SK-N-SH (cell line): ENCODE data around the gene AKIP1. TPM values are rescaled to one million over a fixed set of nuclear protein-coding genes. Genes with fewer than 3 reads are reported as not detected.
"Not testable (repeated sequence)": the region's sequence is repeated elsewhere in the genome, so short reads cannot be mapped to it uniquely, and the experiment has no call there.

ENCODE experiments used
- CTCF ChIA-PET: fragments of 300-600, 350-600 bp; formaldehyde crosslinking; extraction: SDS; loops from one replicate; lab custom pipeline; 2021; lab: Yijun Ruan, JAX
- POLR2A ChIA-PET: fragments of 350-600 bp; sonication (Branson Sonifier 250); formaldehyde crosslinking; extraction: SDS; loops from one replicate; lab custom pipeline; 2020; ENCODE audit warnings: antibody characterized with exemption, inconsistent platforms; lab: Yijun Ruan, JAX
- DNase-seq: peaks from one replicate; pipeline ENCODE4 v3.0.0; 2012
- H2AFZ ChIP-seq: fragments of 200-600 bp; sonication (generic); 2 replicates; pipeline ENCODE4 v1.8.1; 2016; ENCODE audit warnings: antibody characterized with exemption, mild to moderate bottlenecking, low read depth
- H3F3A ChIP-seq: fragments of 200-600 bp; sonication (generic); replicated peaks from 2 replicates; pipeline ENCODE3; 2016; ENCODE audit warnings: antibody characterized with exemption, mild to moderate bottlenecking; ENCODE audit not compliant: insufficient read depth
- H3K27ac ChIP-seq, 2 experiments: fragments of 200-500 bp in 1 of 2; fragments of 200-600 bp in 1 of 2; sonication (Bioruptor generic) in 1 of 2; sonication (generic), shearing (Covaris generic) in 1 of 2; 2 replicates each; pipeline versions ENCODE4 v1.5.1 to v1.6.1; 2014 to 2016; ENCODE audit warnings: low read depth in 2 of 2, inconsistent platforms in 1 of 2, low read length in 1 of 2, mild to moderate bottlenecking in 1 of 2, mixed read lengths in 1 of 2
- H3K27me3 ChIP-seq: fragments of 200-600 bp; sonication (generic), shearing (Covaris generic); 2 replicates; pipeline ENCODE4 v1.6.1; 2016; ENCODE audit warnings: mixed run types; ENCODE audit not compliant: insufficient read depth
- H3K36me3 ChIP-seq, 2 experiments: fragments of 200-500 bp in 1 of 2; fragments of 200-600 bp in 1 of 2; sonication (Bioruptor generic) in 1 of 2; sonication (generic) in 1 of 2; replicated peaks in 1 of 2; 2 replicates each; pipeline versions ENCODE3 to v1.5.1; 2014 to 2016; ENCODE audit warnings: low read length in 1 of 2, mild to moderate bottlenecking in 1 of 2; ENCODE audit not compliant: insufficient read depth in 2 of 2, control insufficient read depth in 1 of 2
- H3K4me1 ChIP-seq, 2 experiments: fragments of 200-500 bp in 1 of 2; fragments of 200-600 bp in 1 of 2; sonication (Bioruptor generic) in 1 of 2; sonication (generic), shearing (Covaris generic) in 1 of 2; 2 replicates each; pipeline versions ENCODE4 v1.5.1 to v1.6.1; 2014 to 2016; ENCODE audit warnings: low read depth in 1 of 2, low read length in 1 of 2, mixed run types in 1 of 2; ENCODE audit not compliant: insufficient read depth in 2 of 2, control insufficient read depth in 1 of 2
- H3K4me2 ChIP-seq: fragments of 200-600 bp; sonication (generic), shearing (Covaris generic); 2 replicates; pipeline ENCODE4 v1.6.1; 2017; ENCODE audit warnings: mixed run types
- H3K4me3 ChIP-seq, 2 experiments: fragments of 200-500 bp in 1 of 2; fragments of 200-600 bp in 1 of 2; sonication (Bioruptor generic) in 1 of 2; sonication (generic), shearing (Covaris generic) in 1 of 2; 2 replicates each; pipeline versions ENCODE4 v1.5.1 to v1.8.1; 2014 to 2016; ENCODE audit warnings: low read depth in 2 of 2, inconsistent platforms in 1 of 2, low read length in 1 of 2, mild to moderate bottlenecking in 1 of 2, mixed read lengths in 1 of 2, moderate library complexity in 1 of 2
- H3K79me2 ChIP-seq: fragments of 200-600 bp; sonication (generic); 2 replicates; pipeline ENCODE4 v1.8.1; 2017; ENCODE audit warnings: mild to moderate bottlenecking; ENCODE audit not compliant: insufficient read depth
- H3K9ac ChIP-seq: fragments of 200-600 bp; sonication (generic); 2 replicates; pipeline ENCODE4 v1.6.1; 2017; ENCODE audit warnings: mixed run types
- H3K9me2 ChIP-seq: fragments of 200-600 bp; sonication (generic); 2 replicates; pipeline ENCODE4 v1.6.1; 2017; ENCODE audit warnings: mixed run types
- H3K9me3 ChIP-seq: fragments of 200-600 bp; sonication (generic); 2 replicates; pipeline ENCODE4 v1.6.1; 2017; ENCODE audit warnings: mixed run types, mild to moderate bottlenecking, moderate library complexity
- H4K20me1 ChIP-seq: fragments of 200-600 bp; sonication (generic); 2 replicates; pipeline ENCODE4 v1.6.1; 2017; ENCODE audit warnings: mild to moderate bottlenecking, mixed run types; ENCODE audit not compliant: insufficient read depth
- ELF1 ChIP-seq: IDR thresholded peaks from 2 replicates; pipeline ENCODE4 v1.4.0; 2012
- EZH2phosphoT487 ChIP-seq: fragments of 200-600 bp; sonication (generic); IDR thresholded peaks from 2 replicates; pipeline ENCODE4 v1.6.1; 2017; ENCODE audit warnings: low read depth, mixed run types, mild to moderate bottlenecking, antibody characterized with exemption, moderate library complexity, borderline replicate concordance
- FOXJ3 ChIP-seq: sonication (generic); formaldehyde crosslinking; IDR thresholded peaks from 2 replicates; pipeline ENCODE4 v1.5.1; 2020; ENCODE audit warnings: mild to moderate bottlenecking, missing genetic modification reagents
- GATA2 ChIP-seq: sonication (generic); formaldehyde crosslinking; IDR thresholded peaks from 2 replicates; pipeline ENCODE4 v1.5.0; 2020; ENCODE audit warnings: mild to moderate bottlenecking, missing genetic modification reagents
- JUND ChIP-seq: IDR thresholded peaks from 2 replicates; pipeline ENCODE4 v1.4.0; 2012
- MAX ChIP-seq: IDR thresholded peaks from 2 replicates; pipeline ENCODE4 v1.4.0; 2012; ENCODE audit warnings: low read depth
- MEF2A ChIP-seq: IDR thresholded peaks from 2 replicates; pipeline ENCODE4 v1.4.0; 2012; ENCODE audit warnings: low read depth, borderline replicate concordance
- NFIC ChIP-seq: IDR thresholded peaks from 2 replicates; pipeline ENCODE4 v1.4.0; 2012; ENCODE audit warnings: borderline replicate concordance
- REST ChIP-seq: IDR thresholded peaks from 2 replicates; pipeline ENCODE4 v1.6.1; 2012; ENCODE audit warnings: mild to moderate bottlenecking, low read depth, low read length, moderate library complexity
- RFX5 ChIP-seq: IDR thresholded peaks from 2 replicates; pipeline ENCODE4 v1.6.1; 2012; ENCODE audit warnings: mild to moderate bottlenecking, improper control_type of control experiment, low read length
- SIN3A ChIP-seq: IDR thresholded peaks from 2 replicates; pipeline ENCODE4 v1.6.1; 2012; ENCODE audit warnings: low read depth, mild to moderate bottlenecking, low read length, moderate library complexity, borderline replicate concordance
- USF2 ChIP-seq: fragments of 150-350 bp; IDR thresholded peaks from 2 replicates; pipeline ENCODE4 v1.6.1; 2017; ENCODE audit warnings: antibody characterized with exemption, low read length, low read depth, borderline replicate concordance
- WGBS: methylation state at CpG from one replicate; pipeline ENCODE4 v1.1.6; 2017; ENCODE audit warnings: low lambda C conversion rate; 5-methylcytosine and 5-hydroxymethylcytosine counted together
- polyA plus RNA-seq, 3 experiments: library from polyadenylated mRNA; depleted of rRNA; stranded (reverse); fragments of >200 nt; gene quantifications; 2 replicates each; pipeline ENCODE4 v1.2.3, GENCODE V29; 2012
- TF ChIP-seq, protein P1 (sequence below): fragments of 150-350 bp; IDR thresholded peaks from 2 replicates; pipeline ENCODE4 v1.6.1; 2016; ENCODE audit warnings: mild to moderate bottlenecking, low read depth, low read length
- TF ChIP-seq, protein P2 (sequence below): fragments of 200-600 bp; sonication (generic); IDR thresholded peaks from 2 replicates; pipeline ENCODE4 v1.6.1; 2017; ENCODE audit warnings: antibody characterized with exemption, mild to moderate bottlenecking, moderate library complexity
- TF ChIP-seq, protein P3 (sequence below): IDR thresholded peaks from 2 replicates; pipeline ENCODE4 v1.4.0; 2012; ENCODE audit warnings: low read depth, borderline replicate concordance

Gene AKIP1
- polyA plus RNA-seq, 1 of the 3 experiments (the other 2 are of a cell fraction) = 47.9 TPM

GRCh38 chr11:8891185-8891584 lies 19.8 kb upstream of the AKIP1 start:
- 46% methylated on average over 2 of the region's 2 CpGs for WGBS
- H3K27me3 ChIP-seq, DNase-seq, H3K36me3 ChIP-seq, H3F3A ChIP-seq, H3K79me2 ChIP-seq, H2AFZ ChIP-seq, H4K20me1 ChIP-seq, H3K9ac ChIP-seq, H3K4me3 ChIP-seq, H3K9me3 ChIP-seq, CTCF ChIA-PET, H3K9me2 ChIP-seq, POLR2A ChIA-PET, H3K27ac ChIP-seq, H3K4me1 ChIP-seq, H3K4me2 ChIP-seq: not testable (repeated sequence)

DNA sequence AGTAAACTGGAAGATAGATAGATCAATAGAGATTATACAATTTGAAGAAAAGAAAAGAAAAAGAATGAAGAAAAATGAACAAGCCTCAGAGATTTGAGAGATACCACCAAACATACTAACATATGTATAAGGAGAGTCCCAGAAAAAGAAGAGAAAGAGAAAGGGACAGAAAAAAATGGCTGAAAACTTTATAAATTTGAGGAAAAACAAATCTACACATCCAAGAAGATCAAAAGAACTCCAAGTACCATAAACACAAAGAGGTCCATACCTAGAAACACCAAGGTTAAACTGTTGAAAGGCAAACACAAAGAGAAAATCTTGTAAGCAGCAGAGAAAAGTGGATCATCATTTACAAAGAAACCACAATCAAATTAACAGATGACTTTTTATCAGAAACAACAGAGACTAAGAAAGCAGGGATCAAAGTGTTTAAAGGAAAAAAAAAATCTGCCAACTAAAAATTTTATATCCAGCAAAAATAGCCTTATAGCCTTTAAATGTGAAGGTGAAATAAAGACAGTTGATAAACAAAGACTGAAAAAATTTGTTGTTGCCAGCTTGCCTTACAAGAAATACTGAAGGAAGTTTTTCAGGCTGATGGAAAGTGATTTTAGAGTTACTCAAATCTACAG lies 11.8 kb upstream of the AKIP1 start:
- H4K20me1 ChIP-seq = no peaks in the 10 kb centered on the region
- ChIA-PET POLR2A (no interaction called here), CTCF (no interaction called here)
- no peak overlapping the region for H3K4me2 ChIP-seq
- peaks cover 18% of the 10 kb centered on the region for H3F3A ChIP-seq
- H3K36me3 ChIP-seq = no peaks in the 10 kb centered on the region
- H3K27ac ChIP-seq = no peak overlapping the region
- H3K9me3 ChIP-seq = peaks cover 16% of the 10 kb centered on the region
- no peaks in the 10 kb centered on the region for H3K79me2 ChIP-seq
- no peaks in the 10 kb centered on the region for H3K27me3 ChIP-seq
- H2AFZ ChIP-seq = no peak overlapping the region
- TF ChIP-seq NFIC (no peak), USF2 (no peak), REST (no peak), EZH2phosphoT487 (no peak), ELF1 (no peak), SIN3A (no peak), MAX (no peak), MEF2A (no peak), JUND (no peak), RFX5 (no peak), GATA2 (CRISPR knock-in tag) (no peak), FOXJ3 (CRISPR knock-in tag) (no peak)
- TF ChIP-seq, protein P1, sequence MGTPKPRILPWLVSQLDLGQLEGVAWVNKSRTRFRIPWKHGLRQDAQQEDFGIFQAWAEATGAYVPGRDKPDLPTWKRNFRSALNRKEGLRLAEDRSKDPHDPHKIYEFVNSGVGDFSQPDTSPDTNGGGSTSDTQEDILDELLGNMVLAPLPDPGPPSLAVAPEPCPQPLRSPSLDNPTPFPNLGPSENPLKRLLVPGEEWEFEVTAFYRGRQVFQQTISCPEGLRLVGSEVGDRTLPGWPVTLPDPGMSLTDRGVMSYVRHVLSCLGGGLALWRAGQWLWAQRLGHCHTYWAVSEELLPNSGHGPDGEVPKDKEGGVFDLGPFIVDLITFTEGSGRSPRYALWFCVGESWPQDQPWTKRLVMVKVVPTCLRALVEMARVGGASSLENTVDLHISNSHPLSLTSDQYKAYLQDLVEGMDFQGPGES = no peak
- TF ChIP-seq, protein P2, sequence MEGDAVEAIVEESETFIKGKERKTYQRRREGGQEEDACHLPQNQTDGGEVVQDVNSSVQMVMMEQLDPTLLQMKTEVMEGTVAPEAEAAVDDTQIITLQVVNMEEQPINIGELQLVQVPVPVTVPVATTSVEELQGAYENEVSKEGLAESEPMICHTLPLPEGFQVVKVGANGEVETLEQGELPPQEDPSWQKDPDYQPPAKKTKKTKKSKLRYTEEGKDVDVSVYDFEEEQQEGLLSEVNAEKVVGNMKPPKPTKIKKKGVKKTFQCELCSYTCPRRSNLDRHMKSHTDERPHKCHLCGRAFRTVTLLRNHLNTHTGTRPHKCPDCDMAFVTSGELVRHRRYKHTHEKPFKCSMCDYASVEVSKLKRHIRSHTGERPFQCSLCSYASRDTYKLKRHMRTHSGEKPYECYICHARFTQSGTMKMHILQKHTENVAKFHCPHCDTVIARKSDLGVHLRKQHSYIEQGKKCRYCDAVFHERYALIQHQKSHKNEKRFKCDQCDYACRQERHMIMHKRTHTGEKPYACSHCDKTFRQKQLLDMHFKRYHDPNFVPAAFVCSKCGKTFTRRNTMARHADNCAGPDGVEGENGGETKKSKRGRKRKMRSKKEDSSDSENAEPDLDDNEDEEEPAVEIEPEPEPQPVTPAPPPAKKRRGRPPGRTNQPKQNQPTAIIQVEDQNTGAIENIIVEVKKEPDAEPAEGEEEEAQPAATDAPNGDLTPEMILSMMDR = no peak
- TF ChIP-seq, protein P3, sequence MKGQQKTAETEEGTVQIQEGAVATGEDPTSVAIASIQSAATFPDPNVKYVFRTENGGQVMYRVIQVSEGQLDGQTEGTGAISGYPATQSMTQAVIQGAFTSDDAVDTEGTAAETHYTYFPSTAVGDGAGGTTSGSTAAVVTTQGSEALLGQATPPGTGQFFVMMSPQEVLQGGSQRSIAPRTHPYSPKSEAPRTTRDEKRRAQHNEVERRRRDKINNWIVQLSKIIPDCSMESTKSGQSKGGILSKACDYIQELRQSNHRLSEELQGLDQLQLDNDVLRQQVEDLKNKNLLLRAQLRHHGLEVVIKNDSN = no peak
- H3K9me2 ChIP-seq = no peaks in the 10 kb centered on the region
- H3K4me3 ChIP-seq = no peak overlapping the region
- H3K4me1 ChIP-seq = no peaks in the 10 kb centered on the region
- H3K9ac ChIP-seq = no peak overlapping the region
- DNase-seq = no peak
